MCF 10A (cell line): ENCODE data around the gene MYH4. TPM values are rescaled to one million over a fixed set of nuclear protein-coding genes. Genes with fewer than 3 reads are reported as not detected.

Experiments used
- BruUV-seq: library from RNA; stranded (reverse); fragments of 400-500 nt; replicated peaks from 2 replicates; lab custom pipeline; 2021; lab: Mats Ljungman, UMichigan
- CTCF ChIA-PET: fragments of 300-600 bp; sonication (Branson Sonifier 250); formaldehyde crosslinking; extraction: SDS; loops from one replicate; lab custom pipeline; 2021; ENCODE audit warnings: antibody characterized with exemption, inconsistent platforms; lab: Yijun Ruan, JAX
- POLR2A ChIA-PET: fragments of 300-600, 350-650 bp; sonication (Branson Sonifier 250); formaldehyde crosslinking; extraction: SDS; loops from one replicate; lab custom pipeline; 2020; ENCODE audit warnings: antibody characterized with exemption, inconsistent platforms; lab: Yijun Ruan, JAX
- DNase-seq: peaks from one replicate; pipeline ENCODE4 v3.0.0-alpha.2; 2018; ENCODE audit not compliant: unreplicated experiment
- H3K27ac Mint-ChIP-seq: one replicate; pipeline ENCODE4 v1.8.0; 2022; ENCODE audit warnings: mild to moderate bottlenecking, low read depth, mixed read lengths; ENCODE audit not compliant: unreplicated experiment
- H3K27me3 Mint-ChIP-seq: one replicate; pipeline ENCODE4 v1.8.0; 2022; ENCODE audit warnings: mixed read lengths; ENCODE audit not compliant: insufficient read depth, unreplicated experiment
- H3K36me3 Mint-ChIP-seq: one replicate; pipeline ENCODE4 v1.8.0; 2022; ENCODE audit warnings: mild to moderate bottlenecking, moderate library complexity, mixed read lengths; ENCODE audit not compliant: insufficient read depth, unreplicated experiment
- H3K4me1 Mint-ChIP-seq: one replicate; pipeline ENCODE4 v1.8.0; 2022; ENCODE audit warnings: mixed read lengths; ENCODE audit not compliant: insufficient read depth, unreplicated experiment
- H3K4me3 Mint-ChIP-seq: one replicate; pipeline ENCODE4 v1.8.0; 2022; ENCODE audit warnings: mild to moderate bottlenecking, moderate library complexity, mixed read lengths; ENCODE audit not compliant: unreplicated experiment
- H3K9me3 Mint-ChIP-seq: one replicate; pipeline ENCODE4 v1.8.0; 2022; ENCODE audit warnings: mixed read lengths; ENCODE audit not compliant: unreplicated experiment
- CTCF ChIP-seq: fragments of 200-600 bp; IDR thresholded peaks from one replicate; pipeline ENCODE4 v1.8.0; 2022; ENCODE audit warnings: antibody characterized with exemption, mild to moderate bottlenecking; ENCODE audit not compliant: unreplicated experiment
- intact Hi-C: fragments of 100-400 bp; cut with micrococcal nuclease; formaldehyde crosslinking; loops from 2 replicates; pipeline ENCODE4 v1.14.1; 2022
- total RNA-seq: library from RNA; stranded (reverse); gene quantifications from 2 replicates; pipeline ENCODE4 v1.2.3, GENCODE V29; 2022

Gene MYH4
- total RNA-seq, 1 experiment from 2014 or later, result not detected

GRCh38 chr17:10428781-10429180 is 40.6 kb downstream of the MYH4 start:
- no peak for DNase-seq
- H3K9me3 Mint-ChIP-seq, result peaks cover 17% of the 10 kb centered on the region
- intact Hi-C loops, result no loop called here
- H3K4me1 Mint-ChIP-seq, result no peaks in the 10 kb centered on the region
- peaks cover 43% of the 10 kb centered on the region for H3K27me3 Mint-ChIP-seq
- no peak for TF ChIP-seq CTCF
- ChIA-PET CTCF (no interaction called here), POLR2A (no interaction called here)
- H3K27ac Mint-ChIP-seq, result no peak overlapping the region
- no TSS peak for BruUV-seq
- H3K36me3 Mint-ChIP-seq, result no peaks in the 10 kb centered on the region
- H3K4me3 Mint-ChIP-seq, result no peak overlapping the region

GRCh38 chr17:10421900-10422542 is 47.3 kb downstream of the MYH4 start, which contains the start of gene MYH8:
TSS of gene MYH8 (minus strand) at chr17:10421950. CDS start at chr17:10420227, 1,723 bp downstream.
- intact Hi-C loops, result no loop called here
- Mint-ChIP-seq H3K27me3 (peaks cover 19% of the 10 kb centered on the region), H3K4me1 (peaks cover 12% of the 10 kb centered on the region), H3K36me3 (no peaks in the 10 kb centered on the region), H3K4me3 (no peak within 1 kb of the TSS), H3K27ac (no peak within 1 kb of the TSS), H3K9me3 (no peaks in the 10 kb centered on the region)
- BruUV-seq, result no TSS peak
- ChIA-PET POLR2A (interaction anchor here (0.6 kb wide), 1 partner anchor 40 kb away, joined by 3 read pairs; no protein-coding TSS in a partner anchor), CTCF (no interaction called here)
- no peak for TF ChIP-seq CTCF
- DNase-seq, result no peak

- Mint-ChIP-seq H3K27me3 (peaks cover 11% of the 10 kb centered on the region), H3K4me3 (no peak overlapping the region), H3K9me3 (no peaks in the 10 kb centered on the region), H3K36me3 (no peaks in the 10 kb centered on the region), H3K4me1 (peaks cover 12% of the 10 kb centered on the region), H3K27ac (no peak overlapping the region)
- no TSS peak for BruUV-seq
- DNase-seq, result no peak
- no peak for TF ChIP-seq CTCF
- ChIA-PET CTCF (interaction anchor here (1.0 kb wide), 1 partner anchor 196 kb away, joined by 3 read pairs; no protein-coding TSS in a partner anchor), POLR2A (interaction anchor here (0.6 kb wide), 1 partner anchor 41 kb away, joined by 3 read pairs; no protein-coding TSS in a partner anchor)
- intact Hi-C loops, result no loop called here
Observed at GRCh38 chr17:10421211-10421610, 48.1 kb downstream of the MYH4 start.

GRCh38 chr17:10420811-10421210 is 48.5 kb downstream of the MYH4 start:
- no peaks in the 10 kb centered on the region for H3K36me3 Mint-ChIP-seq
- ChIA-PET POLR2A (no interaction called here), CTCF (interaction anchor here (1.0 kb wide), 1 partner anchor 196 kb away, joined by 3 read pairs; no protein-coding TSS in a partner anchor)
- peaks cover 11% of the 10 kb centered on the region for H3K27me3 Mint-ChIP-seq
- no peaks in the 10 kb centered on the region for H3K9me3 Mint-ChIP-seq
- no peak overlapping the region for H3K27ac Mint-ChIP-seq
- TF ChIP-seq CTCF, result no peak
- intact Hi-C loops, result no loop called here
- no peak overlapping the region for H3K4me3 Mint-ChIP-seq
- no peak for DNase-seq
- peaks cover 12% of the 10 kb centered on the region for H3K4me1 Mint-ChIP-seq
- no TSS peak for BruUV-seq
